GM19452 (cell line): ENCODE results near the gene TKTL1.

Source experiments
- ATAC-seq: cut with Tn5 transposase; IDR thresholded peaks from one replicate; pipeline ENCODE4 v1.9.1; 2021; ENCODE audit not compliant: unreplicated experiment

The TKTL1 gene

GRCh38 chrX:154308108-154308946, 12.7 kb downstream of the TKTL1 start:
- ATAC-seq: no peak

- ATAC-seq: no peak
Observed at GRCh38 chrX:154309041-154309775, 13.6 kb downstream of the TKTL1 start.

DNA sequence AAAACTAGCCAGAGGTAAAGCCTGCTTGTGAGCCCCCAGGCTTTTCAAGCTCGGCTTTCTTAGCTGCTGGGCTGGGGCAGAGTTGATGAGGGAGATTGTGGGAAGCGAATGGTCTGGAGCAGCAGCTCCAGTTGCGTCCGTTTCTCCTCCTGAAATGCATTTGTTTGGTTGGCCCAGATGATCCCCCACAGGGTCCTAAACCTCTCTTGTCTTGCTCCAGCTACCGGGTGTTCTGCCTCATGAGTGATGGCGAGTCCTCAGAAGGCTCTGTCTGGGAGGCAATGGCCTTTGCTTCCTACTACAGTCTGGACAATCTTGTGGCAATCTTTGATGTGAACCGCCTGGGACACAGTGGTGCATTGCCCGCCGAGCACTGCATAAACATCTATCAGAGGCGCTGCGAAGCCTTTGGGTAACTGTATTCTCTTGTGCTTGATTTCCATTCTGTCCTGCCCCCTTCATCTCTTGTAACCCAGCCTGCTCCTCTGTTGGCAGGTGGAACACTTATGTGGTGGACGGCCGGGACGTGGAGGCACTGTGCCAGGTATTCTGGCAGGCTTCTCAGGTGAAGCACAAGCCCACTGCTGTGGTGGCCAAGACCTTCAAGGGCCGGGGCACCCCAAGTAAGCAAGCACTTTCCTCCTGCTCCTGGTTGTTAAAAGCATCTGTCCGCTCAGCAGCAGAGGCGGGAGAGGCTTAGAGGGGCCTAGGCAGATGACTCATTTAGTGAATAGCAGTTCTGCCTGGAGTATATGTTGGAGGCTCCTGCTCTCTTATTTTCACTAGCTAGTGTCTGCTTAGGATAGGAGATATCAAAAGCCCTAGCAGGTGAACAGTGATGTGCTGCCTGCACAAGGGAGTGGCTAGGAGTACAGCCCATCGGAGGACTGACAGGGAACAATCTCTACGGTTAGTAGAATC, 15.3 kb downstream of the TKTL1 start:
- ATAC-seq: no peak

GRCh38 chrX:154312116-154312515, 16.5 kb downstream of the TKTL1 start:
- no peak for ATAC-seq

GRCh38 chrX:154313147-154313546, 17.6 kb downstream of the TKTL1 start:
- no peak for ATAC-seq

DNA sequence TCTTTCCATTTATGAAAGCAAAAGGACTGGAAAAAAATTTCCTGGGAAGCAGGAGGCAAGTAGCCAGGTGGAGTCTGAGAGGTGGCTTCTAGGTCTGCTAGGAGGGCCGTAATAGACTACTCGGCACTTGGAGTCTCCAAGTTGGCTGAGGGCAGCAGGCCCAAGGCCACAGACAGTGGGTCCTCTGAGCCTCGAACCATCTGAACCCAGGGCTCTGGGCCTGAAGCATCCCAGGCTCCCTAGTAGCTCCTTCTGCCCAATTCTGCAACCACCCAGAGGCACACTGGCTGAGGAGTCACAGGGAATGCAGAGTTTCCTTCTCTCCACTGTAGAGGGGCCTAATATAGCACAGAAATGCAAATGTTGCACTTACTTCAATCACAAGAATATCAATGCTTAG, 19.8 kb downstream of the TKTL1 start:
- ATAC-seq: no peak

DNA sequence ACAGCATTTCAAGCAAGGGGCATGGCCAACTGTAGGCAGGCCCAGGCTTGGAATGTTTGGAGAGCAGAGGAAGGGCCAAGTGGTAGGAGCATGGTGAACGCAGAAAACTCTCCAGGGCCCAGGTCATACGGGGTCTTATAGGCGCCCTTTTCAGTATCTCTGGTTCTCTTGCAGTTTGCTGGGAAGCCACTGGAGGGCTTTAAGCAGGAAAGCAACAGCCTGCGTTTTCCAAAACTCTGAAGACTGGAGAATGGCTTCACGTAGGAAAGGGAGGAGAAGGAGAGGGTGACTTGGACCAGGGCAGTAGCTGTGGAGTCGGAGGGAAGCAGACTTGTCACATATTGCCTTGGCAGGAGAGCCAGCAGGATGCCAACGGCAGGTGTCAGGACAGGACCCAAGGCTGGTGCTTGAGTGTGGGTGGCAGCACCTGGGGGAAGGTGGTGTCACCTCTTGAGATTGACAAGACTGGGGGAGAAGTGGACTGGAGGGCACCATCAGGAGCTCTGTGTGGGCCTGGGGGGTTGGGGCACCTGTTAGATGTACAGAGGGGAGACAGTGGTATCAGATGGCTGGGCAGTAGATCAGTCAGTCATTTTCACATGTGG, 21.9 kb downstream of the TKTL1 start:
- ATAC-seq: no peak

GRCh38 chrX:154320406-154320805, 24.8 kb downstream of the TKTL1 start:
- ATAC-seq: no peak

GRCh38 chrX:154321152-154321551, 25.6 kb downstream of the TKTL1 start:
- no peak for ATAC-seq

DNA sequence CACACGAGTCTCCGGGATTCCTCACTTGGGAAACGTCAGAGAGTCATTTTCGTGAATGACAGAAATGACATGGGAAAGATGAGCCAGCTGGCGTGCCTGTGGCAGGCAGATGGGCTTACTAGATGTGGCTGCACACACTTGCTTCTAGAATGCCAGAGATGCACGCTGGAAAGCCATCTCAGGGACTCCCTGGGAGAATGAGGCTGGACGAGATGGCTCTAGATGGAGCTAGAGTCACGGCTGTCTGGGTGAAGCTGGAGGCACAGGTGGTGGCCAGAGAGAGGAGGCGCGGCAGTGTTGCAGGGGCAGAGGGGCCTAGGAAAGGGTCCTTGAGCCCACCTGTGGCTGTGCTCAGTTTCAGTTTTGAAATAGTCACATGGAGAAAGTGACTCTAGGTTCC, 26.0 kb downstream of the TKTL1 start:
- ATAC-seq: no peak

GRCh38 chrX:154322890-154323289, 27.3 kb downstream of the TKTL1 start:
- ATAC-seq: no peak

DNA sequence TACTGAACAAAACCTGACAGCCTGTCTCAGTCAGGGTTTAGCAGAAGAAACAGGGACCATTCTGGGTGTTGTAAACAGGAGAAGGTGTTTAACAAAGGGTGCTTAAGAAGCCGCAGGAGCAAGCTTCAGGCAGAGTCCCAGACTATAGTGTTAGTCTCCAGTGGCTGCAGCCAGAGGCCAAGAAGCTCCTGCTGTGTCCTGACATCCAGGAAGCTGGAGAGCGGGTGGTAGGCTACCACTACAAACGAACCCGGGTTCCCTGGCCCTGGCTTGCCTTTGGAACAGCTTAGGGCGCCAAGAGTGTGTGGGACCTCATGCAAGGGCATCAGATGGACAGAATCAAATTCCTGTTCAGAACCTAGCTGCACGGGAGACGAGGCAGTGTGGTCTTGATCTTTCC, 27.9 kb downstream of the TKTL1 start:
- no peak for ATAC-seq

- no peak for ATAC-seq
Observed at GRCh38 chrX:154325541-154325940, 29.9 kb downstream of the TKTL1 start.

- no peak for ATAC-seq
Observed at GRCh38 chrX:154327038-154327820, 31.6 kb downstream of the TKTL1 start.

- ATAC-seq: no peak
Observed at GRCh38 chrX:154328646-154329045, 33.1 kb downstream of the TKTL1 start.

DNA sequence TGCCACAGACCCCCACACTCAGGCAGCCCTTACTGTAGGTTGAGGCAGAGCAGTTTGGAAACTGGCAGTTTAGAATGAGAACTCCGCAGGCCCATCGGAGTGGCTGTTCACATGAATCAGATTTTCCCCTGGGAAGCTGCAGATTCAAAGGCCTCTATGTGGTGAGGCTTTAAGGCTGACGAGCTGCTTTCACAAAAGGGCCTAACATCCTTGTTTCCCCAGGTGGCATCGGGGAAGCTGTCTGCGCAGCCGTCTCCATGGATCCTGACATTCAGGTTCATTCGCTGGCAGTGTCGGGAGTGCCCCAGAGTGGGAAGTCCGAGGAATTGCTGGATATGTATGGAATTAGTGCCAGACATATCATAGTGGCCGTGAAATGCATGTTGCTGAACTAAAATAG, 33.7 kb downstream of the TKTL1 start:
- ATAC-seq: no peak

GRCh38 chrX:154332561-154332960, 37.0 kb downstream of the TKTL1 start:
- ATAC-seq: no peak

DNA sequence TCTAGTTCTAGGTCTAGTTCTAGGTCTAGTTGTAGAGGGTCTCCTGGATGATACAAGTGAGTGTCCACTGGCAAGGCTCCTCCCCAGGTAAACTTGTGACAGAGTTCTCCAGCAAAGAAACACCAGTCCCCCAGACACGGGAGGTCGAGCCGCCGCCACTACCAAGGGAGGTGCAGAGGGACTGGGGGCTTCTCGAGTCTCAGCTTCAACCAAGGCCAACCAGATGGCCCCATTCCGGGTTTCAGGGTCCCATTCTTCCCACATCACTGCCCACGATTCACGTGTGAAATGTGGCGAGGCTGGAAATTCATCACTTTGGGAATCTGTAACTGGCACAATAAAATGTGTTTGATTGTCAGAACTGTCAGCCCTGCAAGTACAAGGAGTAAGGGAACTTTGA, 37.5 kb downstream of the TKTL1 start:
- no peak for ATAC-seq

GRCh38 chrX:154333837-154334271, 38.3 kb downstream of the TKTL1 start:
- ATAC-seq: peak; percentile 70

- ATAC-seq: no peak
Observed at GRCh38 chrX:154334496-154334895, 38.9 kb downstream of the TKTL1 start.
